Activated CD4-positive, alpha-beta T cell treated with anti-CD3 and anti-CD28 coated beads, Interleukin-2, amount 10 ng/mL, durations not matched to agents 7 days and 5 days (primary cell): ENCODE results near the gene KRTAP9-8. TPM values are rescaled to one million over a fixed set of nuclear protein-coding genes. Genes with fewer than 3 reads are reported as not detected.
A peak's percentile ranks its signal among the peaks of the same experiment; 100 is the strongest.
"Not testable (repeated sequence)": the region's sequence is repeated elsewhere in the genome, so short reads cannot be mapped to it uniquely, and the experiment has no call there.

Source experiments
- CTCF ChIA-PET: fragments of 350-600 bp; sonication (Branson Sonifier 250); formaldehyde crosslinking; loops from one replicate; lab custom pipeline; 2021; ENCODE audit warnings: antibody characterized with exemption; lab: Charles Lee
- POLR2A ChIA-PET: fragments of 350-600 bp; sonication (Branson Sonifier 250); formaldehyde crosslinking; loops from one replicate; lab custom pipeline; 2021; ENCODE audit warnings: antibody characterized with exemption; lab: Charles Lee
- DNase-seq: peaks from one replicate; pipeline ENCODE4 v3.0.0-alpha.2; 2020
- H3K27ac Mint-ChIP-seq: one replicate; pipeline ENCODE4 v1.8.0; 2021; ENCODE audit warnings: mild to moderate bottlenecking, moderate library complexity, mixed read lengths
- H3K27me3 Mint-ChIP-seq: one replicate; pipeline ENCODE4 v1.8.0; 2021; ENCODE audit warnings: mixed read lengths
- H3K36me3 Mint-ChIP-seq: one replicate; pipeline ENCODE4 v1.8.0; 2021; ENCODE audit warnings: low read depth, mixed read lengths
- H3K4me1 Mint-ChIP-seq: one replicate; pipeline ENCODE4 v1.8.0; 2021; ENCODE audit warnings: mixed read lengths
- H3K4me3 Mint-ChIP-seq: one replicate; pipeline ENCODE4 v1.8.0; 2021; ENCODE audit warnings: mild to moderate bottlenecking, moderate library complexity, mixed read lengths
- H3K9me3 Mint-ChIP-seq: one replicate; pipeline ENCODE4 v1.8.0; 2021; ENCODE audit warnings: mixed read lengths
- total RNA-seq, 2 experiments: library from RNA; stranded (reverse); gene quantifications; one replicate each; pipeline ENCODE4 v1.2.3, GENCODE V29; 2021

The KRTAP9-8 gene
- total RNA-seq, 2 experiments from 2014 or later = not detected

DNA sequence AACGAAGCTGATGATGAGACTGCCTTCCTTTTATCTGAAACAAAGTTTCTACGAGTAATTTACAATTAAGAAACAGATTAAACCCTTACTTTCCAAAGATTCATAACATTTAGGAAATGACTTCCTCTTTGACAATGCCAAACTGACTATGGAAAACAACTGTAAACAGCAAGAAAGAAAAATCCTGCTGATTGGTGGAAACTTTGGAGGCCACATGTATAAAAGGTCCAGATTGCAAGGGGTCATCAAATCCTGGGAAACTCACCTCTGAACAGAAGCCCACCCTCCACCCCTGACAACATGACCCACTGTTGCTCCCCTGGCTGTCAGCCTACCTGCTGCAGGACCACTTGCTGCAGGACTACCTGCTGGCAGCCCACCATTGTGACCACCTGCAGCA is 27.3 kb downstream of the KRTAP9-8 start, which contains the start of gene KRTAP9-6:
Gene KRTAP9-6, plus strand, starts transcription at position 301 of the 400 bp plus-strand sequence. Its CDS starts 0 bp downstream, at position 301.
- Mint-ChIP-seq H3K4me1 (no peaks in the 10 kb centered on the region), H3K9me3 (no peaks in the 10 kb centered on the region)
- CTCF ChIA-PET = no interaction called here

GRCh38 chr17:41267711-41268110 is 29.9 kb downstream of the KRTAP9-8 start:
- Mint-ChIP-seq H3K27me3 (peaks cover 6% of the 10 kb centered on the region), H3K36me3 (no peaks in the 10 kb centered on the region), H3K4me3 (no peak overlapping the region), H3K4me1 (no peaks in the 10 kb centered on the region), H3K9me3 (no peaks in the 10 kb centered on the region), H3K27ac (no peak overlapping the region)
- ChIA-PET POLR2A (no interaction called here), CTCF (no interaction called here)
- DNase-seq = no peak

More for the DNA sequence above, 27.3 kb downstream of the KRTAP9-8 start, which contains the start of gene KRTAP9-6:
- H3K27me3 Mint-ChIP-seq = peaks cover 17% of the 10 kb centered on the region
- no peak within 1 kb of the TSS for H3K4me3 Mint-ChIP-seq
- H3K27ac Mint-ChIP-seq = no peak within 1 kb of the TSS
- no peaks in the 10 kb centered on the region for H3K36me3 Mint-ChIP-seq
- POLR2A ChIA-PET = interaction anchor here (0.6 kb wide), 1 partner anchor 10 kb away, joined by 4 read pairs; the partner anchor contains the start of gene KRTAP9-7
- DNase-seq = no peak

GRCh38 chr17:41271323-41271722 is 33.5 kb downstream of the KRTAP9-8 start:
- H3K27me3 Mint-ChIP-seq, POLR2A ChIA-PET, H3K4me1 Mint-ChIP-seq, H3K36me3 Mint-ChIP-seq, H3K27ac Mint-ChIP-seq, CTCF ChIA-PET, DNase-seq, H3K4me3 Mint-ChIP-seq, H3K9me3 Mint-ChIP-seq: not testable (repeated sequence)

- H3K4me1 Mint-ChIP-seq = no peaks in the 10 kb centered on the region
- peaks cover 8% of the 10 kb centered on the region for H3K27me3 Mint-ChIP-seq
- H3K36me3 Mint-ChIP-seq = no peaks in the 10 kb centered on the region
- no peaks in the 10 kb centered on the region for H3K9me3 Mint-ChIP-seq
- CTCF ChIA-PET = interaction anchor here (0.5 kb wide), 1 partner anchor 232 kb away, joined by 3 read pairs; no protein-coding TSS in a partner anchor
- no peak for DNase-seq
- POLR2A ChIA-PET = no interaction called here
- H3K27ac Mint-ChIP-seq = no peak overlapping the region
- no peak overlapping the region for H3K4me3 Mint-ChIP-seq
Observed at GRCh38 chr17:41271858-41272257, 34.1 kb downstream of the KRTAP9-8 start.

DNA sequence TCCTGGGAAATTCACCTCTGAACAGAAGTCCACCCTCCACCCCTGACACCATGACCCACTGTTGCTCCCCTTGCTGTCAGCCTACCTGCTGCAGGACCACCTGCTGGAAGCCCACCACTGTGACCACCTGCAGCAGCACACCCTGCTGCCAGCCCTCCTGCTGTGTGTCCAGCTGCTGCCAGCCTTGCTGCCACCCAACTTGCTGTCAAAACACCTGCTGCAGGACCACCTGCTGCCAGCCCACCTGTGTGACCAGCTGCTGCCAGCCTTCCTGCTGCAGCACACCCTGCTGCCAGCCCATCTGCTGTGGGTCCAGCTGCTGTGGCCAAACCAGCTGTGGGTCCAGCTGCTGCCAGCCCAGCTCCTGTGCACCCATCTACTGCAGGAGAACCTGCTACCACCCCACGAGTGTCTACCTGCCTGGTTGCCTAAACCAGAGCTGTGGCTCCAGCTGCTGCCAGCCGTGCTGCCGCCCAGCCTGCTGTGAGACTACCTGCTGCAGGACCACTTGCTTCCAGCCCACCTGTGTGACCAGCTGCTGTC is 37.9 kb downstream of the KRTAP9-8 start, which contains the start of gene KRTAP9-7:
Gene KRTAP9-7, plus strand, starts transcription at position 51 of the 543 bp plus-strand sequence. Its CDS starts 0 bp downstream, at position 51.
- H3K9me3 Mint-ChIP-seq, H3K36me3 Mint-ChIP-seq, DNase-seq, H3K4me1 Mint-ChIP-seq, H3K4me3 Mint-ChIP-seq: not testable (repeated sequence)
- Mint-ChIP-seq H3K27me3 (peaks cover 16% of the 10 kb centered on the region), H3K27ac (peak within 1 kb of the TSS; percentile 43)
- ChIA-PET POLR2A (interaction anchor here (0.7 kb wide), 1 partner anchor 10 kb away, joined by 4 read pairs; no protein-coding TSS in a partner anchor), CTCF (interaction anchor here (0.6 kb wide), 1 partner anchor 47 kb away, joined by 3 read pairs; no protein-coding TSS in a partner anchor)

DNA sequence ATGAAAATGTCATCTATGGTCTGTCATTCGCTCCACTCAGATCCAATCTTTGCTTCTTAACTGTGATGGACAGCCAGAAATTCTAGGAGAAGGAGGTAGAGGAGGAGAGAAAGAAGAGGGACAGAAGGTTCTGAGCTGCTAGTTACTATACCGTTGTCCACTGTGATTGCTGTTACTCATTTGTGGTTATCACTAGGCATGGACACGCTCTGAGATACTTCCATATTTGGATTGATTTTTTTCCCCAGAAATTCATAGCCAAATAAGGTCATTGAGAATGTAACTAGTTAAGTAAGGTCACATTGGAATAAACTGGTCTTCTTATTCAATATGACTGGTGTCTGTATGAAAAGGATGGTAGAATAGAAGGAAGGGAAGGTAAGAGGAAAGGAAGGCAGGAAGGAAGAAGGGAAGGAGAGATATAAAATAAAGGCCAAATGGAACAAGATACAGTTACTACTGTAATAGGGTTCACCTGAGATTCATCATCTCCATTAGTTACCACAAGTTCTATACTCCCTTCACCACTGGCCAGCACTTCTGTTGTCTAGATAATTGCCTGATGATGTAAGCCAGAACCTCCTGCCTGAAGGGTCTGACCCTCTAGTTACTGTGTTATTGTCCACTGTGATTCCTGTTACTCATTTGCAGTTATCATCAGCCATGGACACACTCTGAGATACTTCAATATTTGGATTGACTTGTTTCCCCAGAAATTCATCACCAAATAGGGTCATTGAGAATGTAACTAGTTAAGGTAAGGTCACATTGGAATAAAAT is 40.6 kb downstream of the KRTAP9-8 start:
- no peak overlapping the region for H3K27ac Mint-ChIP-seq
- POLR2A ChIA-PET = no interaction called here

DNA sequence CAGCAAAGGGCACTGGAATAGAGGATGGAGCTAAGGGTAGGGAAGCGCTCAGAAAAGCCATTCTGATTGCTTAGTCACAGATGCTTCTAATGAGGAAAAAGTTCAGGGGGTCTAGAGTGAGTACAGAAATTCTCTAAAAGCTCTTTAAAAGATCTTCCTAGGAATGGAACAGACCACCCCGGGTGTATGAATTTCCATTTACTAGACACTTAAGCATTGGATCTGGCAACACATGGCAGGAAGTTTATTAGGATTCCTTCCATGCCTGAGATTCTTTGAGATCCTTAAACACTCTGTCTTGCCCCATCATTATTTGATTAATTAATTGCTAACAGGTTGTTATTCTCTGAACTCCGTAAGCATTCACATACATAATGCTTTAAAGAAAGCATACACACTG is 46.2 kb downstream of the KRTAP9-8 start:
- CTCF ChIA-PET = interaction anchor here (0.6 kb wide), 1 partner anchor 46 kb away, joined by 4 read pairs; no protein-coding TSS in a partner anchor
- Mint-ChIP-seq H3K36me3 (no peaks in the 10 kb centered on the region), H3K9me3 (no peaks in the 10 kb centered on the region), H3K27me3 (peaks cover 2% of the 10 kb centered on the region), H3K4me1 (peaks cover 6% of the 10 kb centered on the region), H3K27ac (no peak overlapping the region), H3K4me3 (no peak overlapping the region)
- POLR2A ChIA-PET = no interaction called here
- DNase-seq = no peak

More for the DNA sequence above, 40.6 kb downstream of the KRTAP9-8 start:
- Mint-ChIP-seq H3K27me3 (peaks cover 16% of the 10 kb centered on the region), H3K36me3 (no peaks in the 10 kb centered on the region), H3K4me3 (no peak overlapping the region), H3K9me3 (no peaks in the 10 kb centered on the region), H3K4me1 (no peaks in the 10 kb centered on the region)
- CTCF ChIA-PET = no interaction called here
- no peak for DNase-seq

- no peaks in the 10 kb centered on the region for H3K9me3 Mint-ChIP-seq
- DNase-seq = no peak
- H3K36me3 Mint-ChIP-seq = no peaks in the 10 kb centered on the region
- peaks cover 6% of the 10 kb centered on the region for H3K4me1 Mint-ChIP-seq
- ChIA-PET CTCF (interaction anchor here (0.6 kb wide), 1 partner anchor 46 kb away, joined by 4 read pairs; no protein-coding TSS in a partner anchor), POLR2A (no interaction called here)
- H3K27ac Mint-ChIP-seq = no peak overlapping the region
- peaks cover 2% of the 10 kb centered on the region for H3K27me3 Mint-ChIP-seq
- H3K4me3 Mint-ChIP-seq = no peak overlapping the region
Observed at GRCh38 chr17:41284546-41284945, 46.7 kb downstream of the KRTAP9-8 start.

- H3K36me3 Mint-ChIP-seq = no peaks in the 10 kb centered on the region
- peaks cover 6% of the 10 kb centered on the region for H3K4me1 Mint-ChIP-seq
- peaks cover 2% of the 10 kb centered on the region for H3K27me3 Mint-ChIP-seq
- H3K9me3 Mint-ChIP-seq = no peaks in the 10 kb centered on the region
- ChIA-PET CTCF (interaction anchor here (1.6 kb wide), 1 partner anchor 21 kb away, joined by 3 read pairs; no protein-coding TSS in a partner anchor), POLR2A (no interaction called here)
- DNase-seq = no peak
- no peak overlapping the region for H3K4me3 Mint-ChIP-seq
- no peak overlapping the region for H3K27ac Mint-ChIP-seq
Observed at GRCh38 chr17:41287050-41287449, 49.3 kb downstream of the KRTAP9-8 start.

Other genes starting within 250 kb of the KRTAP9-8 start
- not detected for gene KRTAP3-3, start 243.8 kb upstream of the KRTAP9-8 start, total RNA-seq
- gene KRTAP3-2, start 238.1 kb upstream of the KRTAP9-8 start, total RNA-seq = not detected
- gene KRTAP3-1, start 228.9 kb upstream of the KRTAP9-8 start, total RNA-seq = not detected
- not detected for gene KRTAP1-5, start 210.8 kb upstream of the KRTAP9-8 start, total RNA-seq
- not detected for gene KRTAP1-4, start 207.8 kb upstream of the KRTAP9-8 start, total RNA-seq
- gene KRTAP1-3, start 203.1 kb upstream of the KRTAP9-8 start, total RNA-seq = not detected
- not detected for gene KRTAP1-1, start 196.5 kb upstream of the KRTAP9-8 start, total RNA-seq
- gene KRTAP2-1, start 190.7 kb upstream of the KRTAP9-8 start, total RNA-seq = not detected
- gene KRTAP2-2, start 182.8 kb upstream of the KRTAP9-8 start, total RNA-seq = not detected
- gene KRTAP2-3, start 177.9 kb upstream of the KRTAP9-8 start, total RNA-seq = not detected
- not detected for gene KRTAP2-4, start 172.1 kb upstream of the KRTAP9-8 start, total RNA-seq
- not detected for gene KRTAP4-7, start 153.8 kb upstream of the KRTAP9-8 start, total RNA-seq
- not detected for gene KRTAP4-8, start 139.9 kb upstream of the KRTAP9-8 start, total RNA-seq
- gene KRTAP4-16, start 135.8 kb upstream of the KRTAP9-8 start, total RNA-seq = not detected
- gene KRTAP4-9, start 132.6 kb upstream of the KRTAP9-8 start, total RNA-seq = not detected
- gene KRTAP4-11, start 119.6 kb upstream of the KRTAP9-8 start, total RNA-seq = not detected
- gene KRTAP4-12, start 113.8 kb upstream of the KRTAP9-8 start, total RNA-seq = not detected
- gene KRTAP4-6, start 97.5 kb upstream of the KRTAP9-8 start, total RNA-seq = not detected
- gene KRTAP4-5, start 88.2 kb upstream of the KRTAP9-8 start, total RNA-seq = not detected
- not detected for gene KRTAP4-4, start 77.3 kb upstream of the KRTAP9-8 start, total RNA-seq
- not detected for gene KRTAP4-3, start 69.8 kb upstream of the KRTAP9-8 start, total RNA-seq
- not detected for gene KRTAP4-2, start 59.8 kb upstream of the KRTAP9-8 start, total RNA-seq
- not detected for gene KRTAP4-1, start 53.1 kb upstream of the KRTAP9-8 start, total RNA-seq
- gene KRTAP9-1, start 48.1 kb upstream of the KRTAP9-8 start, total RNA-seq = not detected
- gene KRTAP9-2, start 11.4 kb upstream of the KRTAP9-8 start, total RNA-seq = not detected
- gene KRTAP9-3, start 5.5 kb upstream of the KRTAP9-8 start, total RNA-seq = not detected
- gene KRTAP9-4, start 11.7 kb downstream of the KRTAP9-8 start, total RNA-seq = not detected
- not detected for gene KRTAP9-9, start 17.4 kb downstream of the KRTAP9-8 start, total RNA-seq
- gene KRTAP9-6, start 27.4 kb downstream of the KRTAP9-8 start, total RNA-seq = not detected
- gene KRTAP9-7, start 37.7 kb downstream of the KRTAP9-8 start, total RNA-seq = not detected
- not detected for gene KRTAP29-1, start 64.9 kb downstream of the KRTAP9-8 start, total RNA-seq
- under 1 TPM in 1 of 2 experiments, not detected in 1; 0.12 TPM for gene KRTAP16-1, start 71.3 kb downstream of the KRTAP9-8 start, total RNA-seq
- gene KRTAP17-1, start 77.7 kb downstream of the KRTAP9-8 start, total RNA-seq = not detected
- not detected for gene KRT33A, start 112.8 kb downstream of the KRTAP9-8 start, total RNA-seq
- gene KRT33B, start 131.8 kb downstream of the KRTAP9-8 start, total RNA-seq = not detected
- gene KRT34, start 144.3 kb downstream of the KRTAP9-8 start, total RNA-seq = not detected
- gene KRT31, start 159.6 kb downstream of the KRTAP9-8 start, total RNA-seq = not detected
- not detected for gene KRT37, start 186.6 kb downstream of the KRTAP9-8 start, total RNA-seq
- gene KRT38, start 203.0 kb downstream of the KRTAP9-8 start, total RNA-seq = not detected
- not detected for gene KRT32, start 229.4 kb downstream of the KRTAP9-8 start, total RNA-seq
- gene KRT35, start 243.2 kb downstream of the KRTAP9-8 start, total RNA-seq = not detected